ENCODE results near the gene IL1R2.

- TF ChIP-seq POLR2AphosphoS5 (IDR thresholded peaks at IDR 0.05; ENCODE audit: low read depth) (no peak), CTCF (conservative IDR thresholded peaks at IDR 0.05; ENCODE audit: low read depth in 2 of 2) (no peak), EZH2phosphoT487 (IDR thresholded peaks at IDR 0.05; ENCODE audit: unreplicated experiment) (no peak), EZH2 (IDR thresholded peaks at IDR 0.05; ENCODE audit: low read depth, unreplicated experiment) (no peak), REST (IDR thresholded peaks at IDR 0.05; ENCODE audit: unreplicated experiment) (no peak)
Observed at GRCh38 chr2:102018823-102019445, 27.2 kb downstream of the IL1R2 start.

Measured in GM23338 (cell line).